SK-N-DZ (cell line): ENCODE results near the gene PRKN.
A peak's percentile ranks its signal among the peaks of the same experiment; 100 is the strongest.

Experiments
- DNase-seq: peaks from one replicate; pipeline ENCODE4 v3.0.0-alpha.2; 2015; ENCODE audit warnings: low spot score

Gene PRKN

GRCh38 chr6:161455848-161456247, 1271.7 kb downstream of the PRKN start:
- no peak for DNase-seq

DNA sequence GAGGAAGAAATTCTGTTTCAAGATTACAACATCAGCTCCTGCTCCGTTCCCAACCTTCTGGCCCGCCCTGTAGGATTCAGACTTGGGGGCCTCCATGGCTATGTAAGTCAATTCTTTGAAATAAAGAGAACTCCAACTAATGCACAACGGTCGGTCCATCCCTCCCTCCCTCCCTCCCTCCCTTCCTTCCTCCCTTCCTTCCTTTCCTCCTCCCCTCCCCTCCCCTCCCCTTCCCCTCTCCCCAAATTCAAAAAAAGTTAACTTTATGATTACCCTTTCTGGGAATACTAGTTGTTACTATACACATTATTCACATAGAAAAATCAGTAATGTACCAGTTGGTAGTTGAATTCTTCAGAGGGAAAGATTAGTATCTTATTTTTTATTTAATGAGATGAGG, 1274.0 kb downstream of the PRKN start:
- DNase-seq, result no peak

DNA sequence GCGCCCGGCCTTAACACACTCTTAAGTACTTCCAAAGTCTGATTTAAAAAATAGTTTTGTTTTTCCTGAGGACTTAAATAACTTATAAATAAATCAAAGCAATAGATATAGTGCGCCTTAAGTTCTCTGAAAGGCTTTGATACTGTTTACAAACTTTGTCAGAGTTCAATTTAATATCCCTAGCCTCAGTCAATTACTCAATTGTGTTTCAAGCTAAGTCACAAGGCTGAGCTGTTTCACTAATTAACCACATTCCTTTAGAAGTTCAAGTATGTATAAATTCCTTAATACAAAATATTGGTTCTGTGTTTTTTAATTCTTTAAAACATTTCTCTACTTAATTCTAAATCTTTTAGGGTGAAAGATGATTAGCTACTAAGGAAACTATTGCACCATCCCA, 1275.3 kb downstream of the PRKN start:
- no peak for DNase-seq

DNA sequence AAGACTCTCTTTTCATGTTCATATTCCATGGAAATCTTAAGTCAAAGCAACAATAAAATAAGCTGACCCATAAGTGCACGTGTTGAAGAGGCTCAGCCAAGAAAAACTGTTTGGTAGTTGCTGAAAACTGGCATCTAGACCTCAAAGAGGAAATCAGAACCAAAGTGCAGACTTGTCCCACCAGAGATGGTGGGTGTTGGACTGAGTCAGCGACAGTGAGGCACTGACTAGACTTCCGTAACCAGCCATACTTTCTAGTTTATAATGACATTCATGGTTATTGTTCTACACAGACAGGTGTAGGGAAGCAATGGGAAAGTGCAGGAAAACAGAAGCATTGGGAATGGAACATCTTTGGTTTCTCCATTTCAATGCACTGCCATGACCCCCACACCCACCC, 1278.0 kb downstream of the PRKN start:
- DNase-seq, result no peak

DNA sequence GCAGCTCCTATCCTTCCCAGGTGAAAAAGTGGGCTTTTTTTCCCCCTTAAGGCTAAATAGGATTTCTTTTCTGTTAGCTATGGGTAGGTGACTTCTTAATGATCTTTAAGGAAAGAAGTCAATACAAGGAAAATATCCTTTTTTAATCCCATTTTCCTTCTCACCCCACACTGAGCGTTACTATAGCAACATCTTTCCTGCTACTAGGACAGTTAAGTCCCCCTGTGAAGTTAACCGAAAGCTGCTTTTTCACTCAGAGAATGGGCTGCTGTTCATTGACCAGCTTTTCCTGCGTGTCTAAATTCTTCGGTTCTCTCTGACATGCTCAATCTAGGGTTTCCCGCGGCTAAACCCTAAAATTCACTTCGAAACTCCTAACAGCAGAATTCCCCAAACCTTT, 1280.6 kb downstream of the PRKN start:
- DNase-seq, result no peak

DNA sequence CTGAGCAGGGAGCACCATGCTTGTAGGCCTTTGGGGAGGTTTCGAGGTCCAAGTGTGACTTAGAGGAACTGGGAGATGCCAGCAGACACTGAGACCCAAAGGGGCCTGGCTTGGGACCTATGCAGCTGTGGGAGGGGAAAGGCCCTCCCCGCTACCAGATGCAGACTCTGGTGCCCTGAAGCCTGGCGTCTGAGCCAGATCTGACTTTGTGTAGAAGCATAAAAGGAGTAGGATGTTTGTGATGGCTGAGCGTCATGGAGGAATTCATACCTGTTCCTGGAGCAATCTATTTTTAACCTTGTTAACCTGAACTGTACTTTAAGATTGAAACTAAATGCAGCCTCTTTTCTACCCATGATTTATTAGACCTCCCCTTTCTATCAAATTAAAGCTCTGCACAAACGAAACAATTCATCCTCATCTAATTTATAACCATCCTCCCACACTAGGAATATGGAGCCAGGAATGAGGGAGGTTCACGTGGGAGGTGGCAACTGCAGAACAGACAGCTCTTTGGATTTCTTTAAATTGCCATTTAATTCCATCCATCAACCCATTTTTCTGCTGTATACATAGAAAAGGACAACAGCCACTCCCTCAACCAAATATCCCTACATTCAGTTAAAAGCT, 1281.2 kb downstream of the PRKN start:
- peak; percentile 7 for DNase-seq

GRCh38 chr6:161445021-161445799, 1282.4 kb downstream of the PRKN start:
- peak; percentile 20 for DNase-seq

GRCh38 chr6:161444464-161444863, 1283.1 kb downstream of the PRKN start:
- DNase-seq, result peak; percentile 76

DNA sequence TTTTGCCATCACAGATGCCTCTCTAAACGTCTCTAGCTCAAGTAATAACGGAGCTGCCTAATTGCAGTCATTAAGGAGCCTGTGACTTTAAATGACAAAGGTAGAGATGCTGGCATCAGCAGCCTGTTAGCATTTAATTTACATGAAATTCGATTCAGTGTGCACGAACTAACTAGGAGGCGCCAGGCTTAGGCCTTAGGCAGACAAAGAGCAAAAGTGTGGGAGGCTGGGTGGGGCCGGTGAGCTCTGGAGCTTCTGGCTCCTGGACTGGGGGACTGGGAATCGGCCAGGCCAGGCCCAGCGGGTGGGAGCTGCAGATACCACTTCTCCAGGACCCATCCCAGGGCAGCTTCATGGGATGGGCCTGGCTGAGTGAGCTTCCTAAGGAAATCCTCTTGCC, 1283.7 kb downstream of the PRKN start:
- DNase-seq, result peak; percentile 68

DNA sequence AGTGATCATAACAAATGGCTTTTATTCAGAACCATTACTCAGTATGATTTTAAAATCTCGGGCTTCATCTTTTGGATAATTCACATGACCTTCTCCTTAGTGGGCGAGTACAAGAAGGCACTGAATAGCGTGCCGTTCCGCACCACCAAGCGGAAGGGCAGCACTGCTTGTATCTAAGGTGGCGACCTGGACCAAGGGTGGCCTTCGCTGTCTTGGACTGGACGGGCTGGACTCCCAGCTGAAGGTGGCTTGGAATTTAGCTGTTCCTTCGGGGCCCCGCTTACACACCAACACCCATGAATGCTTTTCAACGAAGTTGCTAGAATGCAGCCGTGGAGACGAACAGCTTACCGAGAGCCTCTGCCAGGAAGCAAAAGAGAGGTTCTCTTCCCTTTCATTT, 1285.1 kb downstream of the PRKN start:
- DNase-seq, result no peak

- DNase-seq, result no peak
Observed at GRCh38 chr6:161440299-161440698, 1287.3 kb downstream of the PRKN start.

GRCh38 chr6:161439093-161439492, 1288.5 kb downstream of the PRKN start:
- no peak for DNase-seq

DNA sequence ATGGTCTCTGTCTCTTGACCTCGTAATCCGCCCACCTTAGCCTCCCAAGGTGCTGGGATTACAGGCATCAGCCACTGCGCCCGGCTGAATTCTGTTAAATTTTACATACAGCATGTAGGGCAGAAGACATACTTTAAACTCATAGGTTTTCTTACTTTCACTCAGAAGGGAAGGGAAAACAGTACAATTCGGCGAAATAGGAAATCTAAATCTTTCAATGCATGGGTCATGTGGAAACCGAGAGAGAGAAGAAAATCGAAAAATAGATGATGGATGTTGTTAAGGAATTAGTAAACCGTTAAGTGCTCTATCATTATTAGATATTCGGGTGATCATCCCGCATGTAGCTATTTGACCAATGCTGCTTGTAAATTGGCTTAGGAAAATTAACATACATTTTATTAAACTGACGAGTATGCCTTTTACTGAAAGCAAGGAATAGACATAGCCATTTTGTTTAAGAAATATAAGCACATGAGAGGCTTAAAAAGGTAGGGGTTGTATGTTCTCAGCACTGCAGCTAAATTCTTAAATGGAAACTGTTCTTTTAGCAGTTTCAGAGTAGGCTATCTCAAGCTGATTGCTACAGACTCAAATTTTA, 1289.0 kb downstream of the PRKN start:
- no peak for DNase-seq

DNA sequence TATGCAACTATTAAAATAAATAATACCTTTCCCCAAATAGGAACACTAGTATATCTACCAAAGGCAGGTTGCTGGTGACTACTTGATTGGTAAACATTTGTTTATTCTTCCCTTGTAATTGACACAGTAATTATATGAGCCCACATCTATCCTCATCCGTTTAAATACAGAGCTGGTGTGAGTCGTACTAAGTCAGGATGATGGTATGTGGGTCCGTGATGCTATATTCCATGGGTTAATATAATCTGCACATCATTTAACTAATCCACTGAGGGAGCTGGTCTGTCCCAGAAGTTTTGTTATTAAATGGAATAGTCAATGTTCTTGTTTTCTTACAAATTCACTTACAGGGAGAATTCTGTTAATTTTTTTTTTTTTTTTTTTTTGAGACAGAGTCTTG, 1289.7 kb downstream of the PRKN start:
- no peak for DNase-seq

DNA sequence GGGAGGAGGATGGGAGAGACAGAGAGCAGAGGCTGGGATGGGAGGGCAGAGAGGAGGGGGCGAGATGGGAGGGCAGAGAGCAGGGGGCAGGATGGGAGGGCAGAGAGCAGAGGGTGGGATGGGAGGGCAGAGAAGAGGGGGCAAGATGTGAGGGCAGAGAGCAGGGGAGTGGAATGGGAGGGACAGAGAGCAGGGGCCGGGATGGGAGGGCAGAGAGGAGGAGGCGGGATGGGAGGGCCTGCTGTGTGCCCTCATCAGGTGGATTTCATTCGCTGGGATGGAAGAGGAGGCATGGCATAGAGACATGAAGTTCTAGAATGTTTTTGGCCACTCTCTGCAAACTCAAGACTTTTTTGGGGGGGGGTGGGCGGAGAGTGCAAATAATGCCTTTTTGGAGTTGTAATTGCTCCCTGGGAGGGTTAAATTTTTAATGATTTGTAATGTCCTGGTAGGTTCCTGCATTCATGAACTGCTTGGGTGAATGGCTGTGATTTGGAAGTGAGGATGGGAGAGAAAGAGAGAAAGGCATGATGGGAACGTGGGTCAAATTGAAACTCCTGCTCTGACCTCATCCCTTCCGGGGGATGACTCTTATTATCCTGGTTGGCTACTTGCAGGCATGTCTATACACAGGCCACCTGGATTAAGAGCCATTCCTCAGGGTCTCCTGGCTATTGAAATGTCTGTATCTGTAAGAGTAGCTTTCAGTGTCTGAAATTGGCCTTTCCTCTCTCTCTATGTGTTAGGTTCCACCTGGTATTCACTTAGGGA, 1291.3 kb downstream of the PRKN start:
- no peak for DNase-seq

- no peak for DNase-seq
Observed at GRCh38 chr6:161435748-161436070, 1291.9 kb downstream of the PRKN start.

DNA sequence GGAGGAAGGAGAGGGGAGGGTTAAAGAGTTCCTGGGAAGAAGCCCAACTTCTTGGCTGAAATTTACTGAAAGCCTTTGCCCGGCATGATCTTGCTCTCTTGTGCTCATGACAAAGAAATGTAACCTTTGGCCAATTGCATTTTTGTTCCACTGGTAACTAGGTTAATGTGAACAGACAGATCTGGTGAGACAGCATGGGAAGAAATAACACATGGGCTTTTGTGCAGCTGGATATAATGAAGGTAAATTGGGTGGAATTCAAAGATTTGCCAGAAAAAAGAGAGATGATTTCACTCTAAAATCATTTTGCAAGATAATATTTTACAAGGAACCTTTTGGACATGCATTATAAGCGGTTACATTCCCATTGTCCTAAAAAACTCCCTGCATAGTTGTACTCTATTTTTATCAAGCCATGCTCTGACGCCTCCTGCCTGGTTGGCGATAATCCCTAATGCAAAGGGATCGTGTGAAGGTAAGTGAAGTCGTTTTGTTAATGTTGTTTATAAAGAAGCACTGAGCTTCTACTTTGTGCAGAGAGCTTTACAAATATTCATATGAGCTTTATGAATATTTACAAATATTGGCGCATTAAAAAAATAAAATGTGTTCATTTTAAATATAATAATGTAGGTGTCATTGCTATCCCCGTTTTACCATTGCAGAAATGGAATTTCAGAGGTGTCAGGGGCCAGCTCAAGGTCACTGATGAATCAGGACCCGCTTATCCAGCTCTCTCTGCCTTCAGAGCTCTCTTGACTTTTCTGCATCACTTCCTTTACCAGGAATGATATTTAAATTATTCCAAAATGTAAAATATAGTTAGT, 1292.4 kb downstream of the PRKN start:
- DNase-seq, result no peak

DNA sequence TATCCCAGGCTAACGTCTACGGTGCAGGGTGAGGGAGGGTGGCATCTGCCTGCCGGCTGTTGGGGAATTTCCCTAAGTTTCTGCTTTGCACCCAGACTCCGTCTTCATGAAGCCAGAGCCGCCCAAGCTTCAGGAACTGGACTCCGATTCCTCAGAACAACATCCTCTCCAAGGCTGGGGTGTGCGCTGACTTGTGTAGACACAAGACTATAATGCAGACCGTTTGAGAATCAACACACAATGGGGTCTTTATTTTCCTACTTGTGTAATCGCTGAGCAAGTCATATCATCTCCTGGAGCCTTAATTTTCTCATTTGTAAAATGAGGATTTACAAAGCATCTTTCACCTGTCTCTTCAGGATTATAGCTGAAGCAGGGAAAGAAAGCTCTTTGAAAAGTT, 1293.2 kb downstream of the PRKN start:
- no peak for DNase-seq

DNA sequence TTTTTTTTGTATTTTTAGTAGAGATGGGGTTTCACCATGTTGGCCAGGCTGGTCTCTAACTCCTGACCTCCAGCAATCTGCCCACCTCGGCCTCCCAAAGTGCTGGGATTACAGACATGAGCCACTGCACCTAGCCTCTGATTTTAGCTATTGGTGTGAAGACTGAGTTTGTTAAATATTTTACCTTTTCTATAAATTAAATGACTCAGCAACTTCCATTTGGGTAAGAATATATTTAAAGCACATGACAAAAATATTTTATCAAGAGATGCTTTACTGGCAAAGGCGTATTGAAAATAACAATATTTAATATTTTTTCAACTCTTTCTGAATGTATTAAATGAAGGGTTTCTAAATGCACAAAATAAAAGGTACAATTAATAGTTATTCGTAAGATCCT, 1295.0 kb downstream of the PRKN start:
- DNase-seq, result no peak

DNA sequence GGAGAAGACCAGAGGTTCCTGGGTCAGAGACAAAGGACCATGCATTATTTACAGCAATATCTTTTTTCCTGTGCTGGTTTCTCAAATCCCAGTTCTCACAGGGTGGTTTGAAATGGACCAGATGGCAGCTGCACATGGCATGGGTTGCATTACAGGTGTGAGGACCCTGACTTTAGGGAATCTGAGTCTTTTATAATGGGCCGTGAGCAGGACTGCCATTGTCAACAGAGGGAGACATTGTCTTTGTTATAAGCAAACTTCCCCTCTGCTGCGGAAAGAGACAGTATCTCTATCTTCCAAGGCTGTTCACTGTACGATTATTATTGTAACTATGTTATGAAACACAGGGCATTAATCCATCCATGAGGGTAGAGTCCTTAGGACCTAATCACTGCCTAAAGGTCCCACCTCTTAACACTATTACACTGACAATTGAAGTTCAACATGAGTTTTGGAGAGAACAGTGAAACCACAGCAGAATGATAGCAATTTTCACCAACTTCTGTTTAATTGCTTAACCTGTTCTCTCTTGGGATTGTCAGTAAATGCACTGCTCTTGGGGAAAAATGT, 1297.6 kb downstream of the PRKN start:
- DNase-seq, result no peak

- no peak for DNase-seq
Observed at GRCh38 chr6:161424421-161424820, 1303.1 kb downstream of the PRKN start.
